Neural progenitor cell (in vitro differentiated cells): ENCODE data around the gene TRPV5.

Source experiments
- CTCF ChIP-seq: fragments of 200-600 bp; sonication (generic); IDR thresholded peaks from 2 replicates; pipeline ENCODE4 v1.5.1; 2017; ENCODE audit warnings: antibody characterized with exemption, mild to moderate bottlenecking
- EZH2 ChIP-seq: fragments of 200-600 bp; sonication (generic); IDR thresholded peaks from 2 replicates; pipeline ENCODE4 v1.6.1; 2017; ENCODE audit warnings: antibody characterized with exemption, mild to moderate bottlenecking, moderate library complexity

GRCh38 chr7:142918901-142919300 is 14.6 kb downstream of the TRPV5 start:
- TF ChIP-seq EZH2 (no peak), CTCF (no peak)
